NOMO-1 (cell line): Measurements from ENCODE around the gene DCAF6.
"Not testable (repeated sequence)": the region's sequence is repeated elsewhere in the genome, so short reads cannot be mapped to it uniquely, and the experiment has no call there.

Source experiments
- DNase-seq, 2 experiments: peaks; one replicate each; lab custom pipeline; 2025; ENCODE audit not compliant: unreplicated experiment in 2 of 2; lab: John Stamatoyannopoulos, UW

Gene DCAF6

DNA sequence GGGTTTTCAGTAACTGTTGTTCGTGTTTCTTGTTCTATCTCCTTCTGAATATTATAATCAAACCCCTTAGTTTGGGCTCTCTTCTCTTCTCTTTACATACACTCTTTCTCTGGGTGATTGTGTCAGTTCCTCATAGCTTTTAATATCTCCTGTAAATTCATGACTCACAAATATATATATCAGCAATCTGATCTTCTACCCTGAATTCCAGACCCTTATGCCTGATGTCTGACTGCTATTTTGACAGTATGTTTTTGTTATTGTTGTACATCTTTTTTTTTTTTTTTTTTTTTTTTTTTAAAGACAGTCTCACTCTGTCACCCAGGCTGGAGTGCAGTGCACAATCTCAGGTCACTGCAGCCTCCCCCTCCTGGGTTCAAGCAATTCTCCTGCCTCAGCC, 71.2 kb downstream of the DCAF6 start:
- no peak for DNase-seq

DNA sequence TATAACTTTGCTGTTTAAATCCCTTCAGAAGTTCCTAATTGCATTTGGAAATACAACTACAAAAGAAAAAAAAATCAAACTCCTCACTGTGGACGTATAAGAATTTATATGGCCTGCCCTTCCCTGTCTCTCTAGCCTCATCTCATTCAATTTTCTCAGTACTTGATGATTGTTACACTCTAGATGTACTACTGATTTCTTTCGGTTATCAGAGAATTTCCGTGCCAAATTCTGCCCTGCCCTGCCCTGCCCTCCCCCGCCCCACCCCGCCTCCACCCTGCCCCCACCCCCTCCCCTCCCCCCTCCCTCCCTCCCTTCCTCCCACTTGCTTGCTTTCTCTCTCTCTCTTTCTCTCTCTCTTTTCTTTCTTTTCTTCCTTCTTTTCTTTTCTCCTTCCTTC, 72.1 kb downstream of the DCAF6 start:
- DNase-seq = no peak

DNA sequence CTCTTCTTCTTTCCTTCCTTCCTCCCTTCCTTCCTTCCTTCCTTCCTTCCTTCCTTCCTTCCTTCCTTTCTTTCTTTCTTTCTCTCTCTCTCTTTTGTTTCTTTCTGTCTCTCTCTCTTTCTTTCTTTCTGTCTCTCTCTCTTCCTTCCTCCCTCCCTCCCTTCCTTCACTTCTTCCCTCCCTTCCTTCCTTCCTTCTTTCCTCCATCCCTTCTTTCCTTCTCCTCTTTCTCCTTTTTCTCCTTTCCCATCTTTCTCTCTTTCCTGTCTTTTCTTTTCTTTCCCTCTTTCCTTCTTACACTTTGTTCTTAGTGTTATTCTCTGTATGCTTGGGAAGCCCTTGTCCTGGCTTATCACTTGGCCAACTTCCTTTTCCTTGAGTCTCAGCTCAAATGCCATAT, 72.8 kb downstream of the DCAF6 start:
- no peak for DNase-seq

DNA sequence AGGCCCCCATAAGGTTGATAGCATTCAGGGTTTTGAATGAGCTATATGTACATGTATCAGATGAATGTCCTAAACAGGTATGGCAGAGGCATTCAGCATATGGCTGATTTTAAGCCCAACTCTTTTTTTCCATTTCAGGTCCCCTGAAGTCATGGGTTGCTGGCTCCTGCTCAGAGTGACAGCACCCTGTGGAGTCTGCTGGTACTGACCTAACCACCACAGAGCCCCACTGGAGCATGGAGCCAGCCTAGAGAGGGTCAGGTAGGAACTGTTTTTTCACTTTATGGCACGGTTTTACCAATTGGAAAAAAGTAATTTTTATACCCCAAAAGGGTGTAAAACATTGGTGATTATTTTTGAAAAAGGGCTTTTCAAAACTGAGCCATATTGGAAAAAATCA, 82.9 kb downstream of the DCAF6 start:
- no peak for DNase-seq

DNA sequence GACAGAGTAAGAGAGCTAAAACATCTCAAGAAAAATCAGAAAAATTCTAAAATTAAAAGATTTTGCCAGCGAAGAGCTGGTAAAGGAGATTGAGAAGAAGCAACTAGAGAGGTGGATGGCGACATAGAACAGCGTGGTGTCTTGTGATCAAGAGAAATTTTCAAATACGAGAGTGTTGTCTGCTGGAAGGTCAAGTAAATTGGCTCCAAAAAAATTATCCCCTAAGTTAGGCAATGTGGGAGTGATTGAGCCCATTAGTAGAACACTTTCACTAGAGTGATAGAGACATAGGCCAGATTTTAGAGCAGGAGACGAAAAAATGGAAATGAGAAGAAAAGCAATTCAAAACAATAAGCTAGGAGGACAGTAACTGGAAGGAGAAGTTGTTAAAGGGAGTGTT, 94.7 kb downstream of the DCAF6 start:
- DNase-seq = no peak

DNA sequence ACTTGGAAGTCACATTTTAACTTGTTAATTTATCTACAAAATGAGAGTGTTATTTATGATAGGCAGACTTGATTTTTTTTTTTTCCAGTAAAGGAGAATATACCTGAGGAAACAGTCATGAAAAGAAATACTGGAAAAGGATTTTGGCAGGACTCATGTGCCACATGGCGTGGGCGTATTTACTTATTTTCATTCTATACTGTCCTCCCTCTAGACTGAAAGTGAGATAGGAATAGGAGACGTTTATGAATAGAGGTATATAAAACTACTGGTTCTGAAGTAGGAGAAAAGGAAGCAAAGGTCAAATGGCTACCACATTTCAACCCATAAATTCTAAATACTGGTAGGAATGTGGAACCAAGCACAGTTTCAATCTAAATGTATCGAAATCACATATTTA, 95.1 kb downstream of the DCAF6 start:
- no peak for DNase-seq

DNA sequence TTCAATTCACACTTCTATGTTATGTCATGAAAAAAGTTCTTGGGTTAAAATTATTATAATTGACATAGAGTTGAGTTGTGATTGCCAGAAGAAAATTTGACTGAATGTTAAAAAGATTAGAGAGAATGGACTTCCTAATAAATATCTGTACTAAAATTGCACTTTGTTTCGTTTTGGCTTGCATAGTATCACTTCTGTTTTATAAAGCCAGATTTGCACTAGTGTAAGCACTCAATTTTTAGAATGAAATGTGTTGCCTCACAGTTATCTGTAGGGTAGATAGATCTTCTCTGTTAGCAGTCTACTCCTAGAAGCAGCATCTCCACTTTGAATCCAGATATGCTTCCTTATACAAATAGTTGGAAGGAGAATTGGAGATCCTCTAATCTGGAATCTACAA, 95.5 kb downstream of the DCAF6 start:
- DNase-seq = peak in 1 of 2 experiments; percentile 56

DNA sequence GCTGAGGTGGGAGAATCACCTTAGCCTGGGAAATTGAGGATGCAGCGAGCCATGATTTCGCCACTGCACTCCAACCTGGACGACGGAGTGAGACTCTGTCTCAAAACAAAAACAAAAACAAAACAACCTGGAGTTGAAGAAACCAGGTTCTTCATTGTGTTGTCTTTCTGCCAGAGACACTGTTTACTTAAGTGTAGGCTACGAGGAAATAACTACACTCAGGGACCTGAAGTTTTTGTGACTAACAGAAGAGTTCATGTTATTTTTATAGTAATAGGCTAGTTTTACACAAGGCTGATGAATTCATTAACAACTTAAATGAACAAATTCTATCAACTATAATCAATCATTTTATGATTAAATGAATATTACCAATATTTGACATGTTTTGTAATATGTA, 98.9 kb downstream of the DCAF6 start:
- DNase-seq = no peak

DNA sequence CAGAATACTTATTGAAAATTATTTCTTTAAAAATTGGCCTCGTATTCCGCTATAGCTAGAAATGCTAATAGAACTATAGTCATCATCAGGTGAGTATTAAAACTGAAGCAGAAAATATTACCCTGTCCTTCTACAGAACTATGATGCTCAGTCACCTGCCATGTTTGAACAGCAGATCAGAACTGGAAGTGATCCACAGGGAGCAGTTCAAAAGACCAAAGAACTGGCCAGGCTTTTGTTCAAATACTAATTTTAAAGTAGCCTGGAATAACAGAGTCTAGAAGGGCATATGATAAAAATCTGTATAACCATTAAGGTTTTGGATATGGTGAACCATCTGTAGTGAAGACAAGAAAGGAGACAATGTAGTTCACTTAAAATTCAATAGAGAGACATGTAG, 105.9 kb downstream of the DCAF6 start:
- no peak for DNase-seq

DNA sequence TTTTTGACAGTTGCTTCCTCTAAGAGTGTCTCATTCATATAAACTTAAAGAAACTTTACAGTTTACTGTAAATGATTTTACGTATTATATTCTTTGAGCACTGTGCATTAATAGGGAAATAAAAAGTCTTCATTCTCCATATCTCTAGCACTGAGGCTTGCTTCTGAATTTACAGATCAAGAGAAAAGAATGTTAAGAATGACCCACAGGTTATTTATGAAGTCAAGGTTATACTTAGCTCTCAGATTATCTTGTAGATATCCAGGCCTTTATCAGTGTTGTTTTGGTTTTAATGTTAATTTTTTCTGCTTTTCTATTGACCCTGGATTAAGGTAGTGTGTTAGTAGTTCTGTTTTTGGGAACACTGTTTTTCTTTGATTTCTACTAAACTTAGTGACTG, 108.8 kb downstream of the DCAF6 start:
- no peak for DNase-seq

DNA sequence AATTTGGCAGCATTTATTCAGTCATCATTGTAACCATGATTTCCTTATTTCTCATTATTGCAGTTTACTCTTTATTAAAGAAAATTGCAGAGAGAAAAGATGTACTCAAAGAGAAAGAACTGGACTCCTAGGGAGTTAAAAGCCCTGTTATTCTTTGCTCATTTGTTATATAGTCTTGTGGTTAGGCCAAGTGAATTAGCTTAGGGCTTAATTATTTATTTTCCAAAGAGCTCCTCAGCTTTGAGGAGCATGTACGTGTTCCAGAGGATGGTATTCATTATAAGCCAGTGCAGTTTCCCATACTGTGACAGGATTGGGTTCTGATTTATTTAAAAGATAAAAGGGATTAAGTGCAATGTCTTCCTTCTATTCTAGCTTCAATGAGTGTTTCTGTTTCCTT, 113.8 kb downstream of the DCAF6 start:
- no peak for DNase-seq

DNA sequence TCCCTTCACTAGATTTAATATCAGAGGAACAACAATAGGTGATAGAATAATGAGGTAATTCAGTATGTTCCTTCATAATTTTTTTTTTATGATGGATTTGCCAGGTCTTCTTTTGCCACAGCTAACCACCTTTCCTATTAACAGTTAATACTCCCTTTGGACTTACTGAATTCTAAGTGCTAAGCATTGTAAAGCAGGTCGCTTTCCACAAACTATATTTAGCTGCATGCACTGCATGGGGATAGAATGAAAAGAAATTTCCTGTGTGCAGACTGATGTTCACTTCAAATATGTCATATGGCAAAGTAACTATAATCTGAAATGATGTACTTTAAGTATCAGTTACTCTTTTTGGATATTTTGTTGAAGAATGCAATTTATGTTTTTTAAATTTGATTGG, 114.4 kb downstream of the DCAF6 start:
- DNase-seq = no peak

DNA sequence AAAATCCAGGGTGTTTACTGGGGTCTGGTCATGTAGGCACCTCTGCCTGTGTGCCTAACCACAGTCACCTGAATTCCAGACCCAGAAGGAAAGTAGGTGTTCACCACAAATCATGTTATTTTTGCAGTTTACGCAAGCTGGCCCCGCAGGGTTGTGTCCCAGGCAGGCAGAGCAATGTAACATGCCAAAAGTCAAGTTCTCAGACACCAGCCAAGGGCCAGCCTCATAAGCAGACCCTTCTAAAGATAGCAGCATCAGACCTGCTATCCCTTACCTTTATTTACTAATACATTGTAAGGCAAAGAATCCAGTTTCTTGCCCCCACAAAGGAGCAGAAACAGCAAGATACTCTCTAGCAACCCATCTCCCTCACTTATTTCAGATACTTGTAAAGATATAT, 117.2 kb downstream of the DCAF6 start:
- DNase-seq = no peak

DNA sequence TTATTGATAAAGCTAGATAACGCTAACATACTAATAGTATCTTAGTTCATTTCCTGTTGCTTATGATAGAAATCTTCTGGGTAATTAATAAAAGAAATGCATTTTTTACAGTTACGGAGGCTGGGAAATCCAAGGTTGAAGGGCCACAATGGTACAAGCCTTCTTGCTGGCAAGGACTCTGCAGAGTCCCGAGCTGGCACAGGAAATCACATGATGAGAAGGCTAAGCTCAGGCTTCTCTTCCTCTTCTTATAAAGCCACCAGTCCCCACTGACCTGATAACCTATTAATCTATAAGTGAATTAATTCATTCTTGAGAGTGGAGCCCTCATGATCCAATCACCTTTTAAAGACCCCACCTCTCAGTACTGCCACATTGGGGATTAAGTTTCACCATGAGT, 117.6 kb downstream of the DCAF6 start:
- peak; percentile 1 to 3 for DNase-seq

DNA sequence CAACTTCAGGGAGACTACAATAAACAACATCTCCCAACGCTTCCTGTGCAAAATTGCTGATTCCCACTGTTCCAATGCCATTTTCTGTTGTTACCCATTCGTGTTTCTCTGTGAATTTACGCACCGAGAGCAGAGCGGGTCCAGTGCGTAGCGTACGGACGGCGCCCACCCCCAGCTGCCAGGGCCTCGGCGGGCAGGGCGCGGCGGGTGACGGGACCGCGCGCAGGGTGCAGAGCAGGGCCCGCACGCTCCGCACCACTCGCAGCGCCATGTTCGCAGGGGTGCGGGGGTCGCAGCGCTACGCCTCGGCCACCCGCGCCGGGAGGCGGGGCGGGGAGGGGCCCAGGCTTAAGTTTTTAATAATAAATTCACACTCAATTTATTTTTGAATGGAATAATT, 119.7 kb downstream of the DCAF6 start:
- DNase-seq = not testable (repeated sequence)

DNA sequence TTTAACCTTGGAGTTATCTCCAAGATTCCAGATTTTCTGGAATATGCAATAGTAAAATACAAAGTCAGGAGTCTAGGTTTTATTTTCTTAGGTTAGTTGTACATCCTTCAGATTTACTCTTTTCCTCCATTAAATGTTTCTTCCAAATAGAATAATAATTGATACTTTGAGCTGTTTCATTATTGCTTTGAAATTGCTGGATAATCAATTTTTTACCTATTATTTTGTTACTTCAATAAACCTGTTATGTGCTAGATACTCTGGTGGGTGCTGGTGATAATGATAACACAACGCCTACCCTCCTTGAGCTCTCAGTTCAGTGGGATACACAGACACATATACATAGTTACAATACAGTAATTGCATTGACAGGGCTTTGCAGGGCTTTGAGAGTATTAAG, 120.9 kb downstream of the DCAF6 start:
- DNase-seq = no peak

DNA sequence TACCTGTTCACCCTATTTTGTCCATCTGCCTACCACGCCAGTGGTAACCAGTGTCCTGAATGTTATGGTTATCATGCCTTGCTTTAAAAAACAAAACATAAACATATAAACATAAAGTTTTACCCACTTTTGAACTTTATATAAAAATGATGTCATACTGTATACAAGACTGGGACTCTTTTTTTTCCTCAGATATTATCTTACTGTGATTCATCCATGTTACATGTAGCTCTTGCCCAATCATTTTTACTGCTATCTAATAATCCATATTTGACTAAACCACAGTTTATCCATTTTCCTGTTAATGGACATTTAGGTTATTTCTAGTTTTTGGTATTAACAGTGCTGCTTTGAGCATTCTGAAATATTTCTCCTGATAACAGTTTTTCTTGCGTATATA, 121.4 kb downstream of the DCAF6 start:
- DNase-seq = no peak

DNA sequence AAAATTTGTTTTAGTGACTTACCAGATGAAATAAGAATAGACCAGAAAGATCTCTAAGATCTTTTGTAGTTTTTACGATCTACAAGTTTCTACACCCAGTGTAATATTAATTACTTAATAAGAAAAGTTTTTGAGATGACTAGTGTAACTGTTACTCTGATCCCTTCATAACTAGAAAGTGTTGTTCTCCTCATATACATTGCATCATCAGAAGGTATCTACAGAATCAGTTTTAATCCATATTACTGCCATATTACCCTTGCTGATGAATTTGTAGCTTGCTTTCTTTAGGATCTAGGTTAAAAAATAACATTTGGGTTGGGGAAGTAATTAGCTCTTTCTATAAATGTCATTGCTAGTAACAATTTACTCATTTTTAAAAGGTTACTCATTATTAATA, 127.7 kb downstream of the DCAF6 start:
- no peak for DNase-seq

DNA sequence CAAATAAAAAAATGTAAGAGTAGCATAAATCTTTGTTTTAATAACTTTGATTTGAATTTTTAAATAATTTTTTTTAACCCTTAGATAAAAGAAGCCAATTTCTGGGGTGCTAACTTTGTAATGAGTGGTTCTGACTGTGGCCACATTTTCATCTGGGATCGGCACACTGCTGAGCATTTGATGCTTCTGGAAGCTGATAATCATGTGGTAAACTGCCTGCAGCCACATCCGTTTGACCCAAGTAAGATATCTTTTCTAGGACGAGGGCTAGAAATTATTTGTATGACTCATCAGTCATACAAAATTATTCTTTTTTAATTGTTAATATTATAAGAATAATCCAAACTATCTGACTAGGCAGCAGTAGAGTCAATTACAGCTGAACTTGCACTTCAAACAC, 129.0 kb downstream of the DCAF6 start:
- DNase-seq = no peak

DNA sequence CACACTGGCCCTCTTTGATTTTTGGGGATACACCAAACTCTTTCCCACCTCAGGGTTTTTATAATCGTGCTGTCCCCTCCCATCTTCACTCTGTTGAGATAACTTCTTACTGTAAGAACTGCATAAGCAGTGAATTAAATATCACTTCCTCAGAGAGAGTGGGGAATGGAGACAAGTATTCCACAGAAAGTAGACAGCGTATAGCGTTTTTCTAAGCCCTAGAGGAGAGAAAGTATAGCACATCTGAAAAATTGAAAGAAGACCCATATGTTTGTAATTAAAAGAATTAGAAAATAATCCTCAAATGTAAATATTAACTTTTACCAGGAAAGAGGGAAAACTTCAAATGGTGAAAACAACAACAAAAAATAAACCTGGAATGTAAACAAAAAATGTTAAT, 132.9 kb downstream of the DCAF6 start:
- no peak for DNase-seq

DNA sequence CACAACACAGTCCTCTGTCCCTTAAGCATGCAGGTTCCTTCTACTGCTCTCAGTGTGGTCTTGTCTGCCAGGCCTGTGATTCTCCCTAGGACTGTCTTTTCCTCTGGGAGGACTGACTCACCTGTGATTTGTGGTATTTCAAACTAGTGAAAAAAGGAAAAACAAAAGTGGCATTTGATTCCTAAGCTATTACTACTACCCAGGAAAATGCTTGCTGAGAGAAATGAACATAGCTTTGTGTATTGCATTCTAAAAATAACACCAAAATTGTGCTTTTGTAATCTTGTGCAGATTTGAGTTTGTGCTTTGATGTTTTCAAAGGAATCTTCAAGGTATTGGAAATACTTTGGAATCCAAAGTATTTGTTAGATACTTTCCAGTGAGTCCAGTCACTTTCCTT, 143.3 kb downstream of the DCAF6 start:
- DNase-seq = no peak

DNA sequence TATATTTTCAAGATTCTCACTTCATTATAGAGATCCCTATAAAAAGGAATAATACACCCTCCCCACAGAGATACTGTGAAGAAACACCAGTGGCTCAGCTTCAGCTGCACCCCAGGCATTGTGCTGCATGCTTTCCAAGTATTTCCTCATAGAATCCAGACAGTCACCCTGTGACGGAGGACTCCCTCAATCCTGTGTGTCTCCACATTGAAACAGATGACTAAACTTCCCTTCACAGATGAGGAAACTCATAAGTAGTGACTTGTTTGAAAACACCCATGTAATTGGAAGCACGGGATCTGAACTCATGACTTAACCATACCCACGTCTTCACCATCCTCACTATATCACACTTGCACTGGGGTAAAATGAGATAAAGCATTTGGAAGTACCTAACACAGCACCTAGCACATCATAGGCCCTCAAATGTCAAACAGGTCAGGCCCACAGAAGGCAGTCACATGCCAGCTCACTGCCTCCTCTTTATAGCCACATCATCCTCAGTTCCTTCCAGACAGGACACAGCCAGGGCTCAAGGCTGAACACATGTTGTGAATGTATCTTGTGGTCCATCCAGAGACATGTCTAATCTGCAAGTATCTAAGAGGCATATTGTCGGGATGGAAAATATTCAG, 145.0 kb downstream of the DCAF6 start:
- DNase-seq = no peak
